Measurements from ENCODE around the gene SLC35E1. TPM values are rescaled to one million over a fixed set of nuclear protein-coding genes. Genes with fewer than 3 reads are reported as not detected.

SLC35E1 gene
- total RNA-seq, 1 donor from 2014 or later = 55.3 TPM

- H3K4me3 Mint-ChIP-seq (ENCODE audit: low read depth) = peak overlapping the region; percentile 66
- H3K4me1 Mint-ChIP-seq (ENCODE audit: low read depth) = peaks cover 54% of the 10 kb centered on the region
- peak overlapping the region; percentile 85 for H3K27ac Mint-ChIP-seq
- peak; percentile 49 for DNase-seq (ENCODE audit: low spot score)
- H3K36me3 Mint-ChIP-seq (ENCODE audit: low read depth) = peaks cover 9% of the 10 kb centered on the region
- intact Hi-C loops (cut with micrococcal nuclease) = loop anchor here (1.0 kb wide), 2 partner anchors 10 to 14 kb away; no protein-coding TSS in a partner anchor
- no peaks in the 10 kb centered on the region for H3K9me3 Mint-ChIP-seq
- no peaks in the 10 kb centered on the region for H3K27me3 Mint-ChIP-seq (ENCODE audit: low read depth)
These were observed 21.9 kb upstream of the SLC35E1 start for GRCh38 chr19:16594131-16594586.

GRCh38 chr19:16593181-16593580 lies 21.0 kb upstream of the SLC35E1 start:
- intact Hi-C loops (cut with micrococcal nuclease) = no loop called here
- Mint-ChIP-seq H3K4me1 (ENCODE audit: low read depth) (peaks cover 64% of the 10 kb centered on the region), H3K27me3 (ENCODE audit: low read depth) (no peaks in the 10 kb centered on the region), H3K4me3 (ENCODE audit: low read depth) (no peak overlapping the region), H3K9me3 (no peaks in the 10 kb centered on the region), H3K36me3 (ENCODE audit: low read depth) (peaks cover 9% of the 10 kb centered on the region), H3K27ac (no peak overlapping the region)
- DNase-seq (ENCODE audit: low spot score) = no peak

GRCh38 chr19:16591803-16592556 lies 19.8 kb upstream of the SLC35E1 start:
- Mint-ChIP-seq H3K4me3 (ENCODE audit: low read depth) (no peak overlapping the region), H3K27ac (no peak overlapping the region), H3K9me3 (no peaks in the 10 kb centered on the region), H3K27me3 (ENCODE audit: low read depth) (no peaks in the 10 kb centered on the region), H3K4me1 (ENCODE audit: low read depth) (peaks cover 70% of the 10 kb centered on the region), H3K36me3 (ENCODE audit: low read depth) (peaks cover 3% of the 10 kb centered on the region)
- intact Hi-C loops (cut with micrococcal nuclease) = no loop called here
- no peak for DNase-seq (ENCODE audit: low spot score)

GRCh38 chr19:16590876-16591802 lies 18.9 kb upstream of the SLC35E1 start:
- Mint-ChIP-seq H3K4me1 (ENCODE audit: low read depth) (peaks cover 75% of the 10 kb centered on the region), H3K4me3 (ENCODE audit: low read depth) (no peak overlapping the region), H3K9me3 (no peaks in the 10 kb centered on the region), H3K27ac (no peak overlapping the region), H3K27me3 (ENCODE audit: low read depth) (no peaks in the 10 kb centered on the region), H3K36me3 (ENCODE audit: low read depth) (peaks cover 3% of the 10 kb centered on the region)
- intact Hi-C loops (cut with micrococcal nuclease) = no loop called here
- DNase-seq (ENCODE audit: low spot score) = no peak

- H3K36me3 Mint-ChIP-seq (ENCODE audit: low read depth) = peaks cover 8% of the 10 kb centered on the region
- no peak overlapping the region for H3K27ac Mint-ChIP-seq
- DNase-seq (ENCODE audit: low spot score) = no peak
- no peaks in the 10 kb centered on the region for H3K27me3 Mint-ChIP-seq (ENCODE audit: low read depth)
- no peaks in the 10 kb centered on the region for H3K9me3 Mint-ChIP-seq
- peaks cover 76% of the 10 kb centered on the region for H3K4me1 Mint-ChIP-seq (ENCODE audit: low read depth)
- intact Hi-C loops (cut with micrococcal nuclease) = no loop called here
- no peak overlapping the region for H3K4me3 Mint-ChIP-seq (ENCODE audit: low read depth)
These were observed 17.7 kb upstream of the SLC35E1 start for GRCh38 chr19:16589917-16590316.

- Mint-ChIP-seq H3K27ac (peak overlapping the region; percentile 90), H3K9me3 (no peaks in the 10 kb centered on the region), H3K27me3 (ENCODE audit: low read depth) (no peaks in the 10 kb centered on the region), H3K4me1 (ENCODE audit: low read depth) (peaks cover 76% of the 10 kb centered on the region), H3K4me3 (ENCODE audit: low read depth) (peak overlapping the region; percentile 79), H3K36me3 (ENCODE audit: low read depth) (peaks cover 8% of the 10 kb centered on the region)
- intact Hi-C loops (cut with micrococcal nuclease) = loop anchor here (1.0 kb wide), 1 partner anchor 23 kb away; no protein-coding TSS in a partner anchor
- DNase-seq (ENCODE audit: low spot score) = no peak
These were observed 16.8 kb upstream of the SLC35E1 start for GRCh38 chr19:16588824-16589577.

GRCh38 chr19:16587833-16588823 lies 15.9 kb upstream of the SLC35E1 start:
- DNase-seq (ENCODE audit: low spot score) = peak; percentile 59
- H3K27me3 Mint-ChIP-seq (ENCODE audit: low read depth) = no peaks in the 10 kb centered on the region
- H3K36me3 Mint-ChIP-seq (ENCODE audit: low read depth) = peaks cover 5% of the 10 kb centered on the region
- intact Hi-C loops (cut with micrococcal nuclease) = loop anchor here (1.0 kb wide), 1 partner anchor 22 kb away; no protein-coding TSS in a partner anchor
- H3K4me3 Mint-ChIP-seq (ENCODE audit: low read depth) = peak overlapping the region; percentile 79
- H3K9me3 Mint-ChIP-seq = no peaks in the 10 kb centered on the region
- H3K4me1 Mint-ChIP-seq (ENCODE audit: low read depth) = peaks cover 76% of the 10 kb centered on the region
- peak overlapping the region; percentile 90 for H3K27ac Mint-ChIP-seq

GRCh38 chr19:16586991-16587832 lies 15.0 kb upstream of the SLC35E1 start:
- no peaks in the 10 kb centered on the region for H3K9me3 Mint-ChIP-seq
- peak overlapping the region; percentile 90 for H3K27ac Mint-ChIP-seq
- DNase-seq (ENCODE audit: low spot score) = peak; percentile 45
- H3K27me3 Mint-ChIP-seq (ENCODE audit: low read depth) = no peaks in the 10 kb centered on the region
- intact Hi-C loops (cut with micrococcal nuclease) = no loop called here
- H3K4me3 Mint-ChIP-seq (ENCODE audit: low read depth) = peak overlapping the region; percentile 79
- H3K4me1 Mint-ChIP-seq (ENCODE audit: low read depth) = peaks cover 74% of the 10 kb centered on the region
- H3K36me3 Mint-ChIP-seq (ENCODE audit: low read depth) = peaks cover 5% of the 10 kb centered on the region

- peak overlapping the region; percentile 90 for H3K27ac Mint-ChIP-seq
- H3K9me3 Mint-ChIP-seq = no peaks in the 10 kb centered on the region
- DNase-seq (ENCODE audit: low spot score) = no peak
- peaks cover 5% of the 10 kb centered on the region for H3K36me3 Mint-ChIP-seq (ENCODE audit: low read depth)
- H3K27me3 Mint-ChIP-seq (ENCODE audit: low read depth) = no peaks in the 10 kb centered on the region
- peak overlapping the region; percentile 79 for H3K4me3 Mint-ChIP-seq (ENCODE audit: low read depth)
- H3K4me1 Mint-ChIP-seq (ENCODE audit: low read depth) = peaks cover 74% of the 10 kb centered on the region
- intact Hi-C loops (cut with micrococcal nuclease) = no loop called here
These were observed 14.3 kb upstream of the SLC35E1 start for GRCh38 chr19:16586477-16586871.

GRCh38 chr19:16585808-16586476 lies 13.7 kb upstream of the SLC35E1 start:
- H3K36me3 Mint-ChIP-seq (ENCODE audit: low read depth) = peaks cover 9% of the 10 kb centered on the region
- no peaks in the 10 kb centered on the region for H3K27me3 Mint-ChIP-seq (ENCODE audit: low read depth)
- intact Hi-C loops (cut with micrococcal nuclease) = no loop called here
- peak overlapping the region; percentile 77 for H3K4me3 Mint-ChIP-seq (ENCODE audit: low read depth)
- no peaks in the 10 kb centered on the region for H3K9me3 Mint-ChIP-seq
- DNase-seq (ENCODE audit: low spot score) = no peak
- peak overlapping the region; percentile 90 for H3K27ac Mint-ChIP-seq
- H3K4me1 Mint-ChIP-seq (ENCODE audit: low read depth) = peaks cover 74% of the 10 kb centered on the region
